SHP77 (cell line): ENCODE results near the gene DUXB.

Experiments
- DNase-seq, 2 experiments: peaks; one replicate each; lab custom pipeline; 2025; lab: John Stamatoyannopoulos, UW

Gene DUXB

DNA sequence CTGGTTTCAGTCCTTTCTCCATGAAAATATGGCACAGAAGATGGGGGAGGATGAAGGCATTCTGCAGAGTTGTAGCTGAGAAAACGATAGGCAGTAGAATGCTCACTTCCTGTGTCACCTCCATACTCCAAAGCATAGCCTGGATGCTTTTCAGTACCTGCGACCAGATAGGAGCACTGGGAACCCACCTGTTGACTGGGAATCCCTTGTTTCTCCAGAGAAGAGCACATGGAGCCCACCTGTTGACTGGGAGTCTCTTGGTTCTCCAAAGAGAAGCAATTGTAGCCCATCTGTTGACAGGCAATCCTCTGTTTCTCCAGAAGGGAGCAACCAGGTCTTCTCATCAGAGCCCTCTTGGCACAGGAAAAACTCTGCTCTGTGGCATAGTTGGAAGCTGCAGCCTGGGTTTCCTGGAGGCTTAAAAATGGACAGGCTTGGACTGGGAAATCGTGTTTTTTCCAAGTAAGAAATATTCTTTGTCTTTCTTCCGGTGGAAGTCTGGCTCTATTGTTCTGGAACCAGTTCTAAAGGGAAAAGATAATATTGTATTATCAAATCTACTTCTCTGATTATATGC, 40.4 kb downstream of the DUXB start:
- DNase-seq, result no peak

GRCh38 chr16:75660321-75660720, 40.9 kb downstream of the DUXB start:
- no peak for DNase-seq

- no peak for DNase-seq
These were observed 43.1 kb downstream of the DUXB start for GRCh38 chr16:75658175-75658574.

DNA sequence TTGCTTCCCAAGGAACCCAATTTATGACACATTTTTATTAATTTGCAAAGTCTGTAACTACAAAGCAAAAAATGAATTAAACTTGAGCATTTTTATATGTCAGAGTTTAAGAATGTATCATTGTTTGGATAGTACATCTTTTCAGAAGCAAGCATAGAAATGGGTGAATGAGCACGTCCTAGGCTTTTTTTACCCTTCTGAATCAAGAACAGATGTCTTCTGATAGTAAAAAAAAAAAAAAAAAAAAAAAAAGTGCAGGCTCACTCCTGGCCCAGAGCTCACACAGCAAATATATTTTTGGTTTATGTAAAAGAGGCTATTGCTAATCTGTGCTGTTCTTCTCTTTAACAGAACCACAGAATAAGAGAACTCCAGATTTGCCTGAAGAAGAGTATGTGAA, 47.3 kb downstream of the DUXB start:
- DNase-seq, result no peak

DNA sequence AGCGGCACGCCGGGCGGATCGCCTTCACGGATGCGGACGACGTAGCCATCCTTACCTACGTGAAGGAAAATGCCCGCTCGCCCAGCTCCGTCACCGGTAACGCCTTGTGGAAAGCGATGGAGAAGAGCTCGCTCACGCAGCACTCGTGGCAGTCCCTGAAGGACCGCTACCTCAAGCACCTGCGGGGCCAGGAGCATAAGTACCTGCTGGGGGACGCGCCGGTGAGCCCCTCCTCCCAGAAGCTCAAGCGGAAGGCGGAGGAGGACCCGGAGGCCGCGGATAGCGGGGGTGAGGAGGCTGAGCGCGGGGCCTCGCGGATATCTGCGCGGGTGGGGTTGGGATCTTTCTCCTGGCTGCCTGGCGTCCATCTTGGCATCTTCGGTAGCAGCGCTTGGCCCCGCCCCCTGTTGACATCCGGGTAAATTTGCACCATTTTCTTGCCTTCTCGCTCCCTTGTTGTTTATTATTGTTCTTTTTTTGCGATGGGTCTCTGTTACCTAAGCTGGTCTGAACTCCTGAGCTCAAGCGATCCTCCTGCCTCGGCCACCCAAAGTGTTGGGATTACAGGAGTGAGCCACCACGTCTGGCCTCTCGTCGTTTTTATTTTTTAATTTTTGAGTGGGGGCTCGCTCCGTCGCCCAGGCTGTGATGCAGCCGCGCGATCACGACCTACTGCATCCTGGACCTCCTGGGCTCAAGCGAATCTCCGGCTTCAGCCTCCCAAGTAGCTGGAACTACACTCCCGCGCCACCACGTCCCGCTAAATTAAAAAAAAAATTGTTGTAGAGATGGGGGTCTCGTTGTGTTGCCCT, 52.8 kb downstream of the DUXB start:
- peak; percentile 64 to 73 for DNase-seq

GRCh38 chr16:75647492-75648264, 53.6 kb downstream of the DUXB start, which contains the start of the genes KARS1 and TERF2IP:
Gene KARS1 (minus strand): TSS chr16:75647665. CDS start chr16:75647639, 26 bp downstream.
Gene TERF2IP (plus strand): TSS chr16:75647773. CDS start chr16:75647883, 110 bp downstream.
- peak; percentile 91 to 95 for DNase-seq

GRCh38 chr16:75647112-75647491, 54.2 kb downstream of the DUXB start:
- DNase-seq, result no peak

DNA sequence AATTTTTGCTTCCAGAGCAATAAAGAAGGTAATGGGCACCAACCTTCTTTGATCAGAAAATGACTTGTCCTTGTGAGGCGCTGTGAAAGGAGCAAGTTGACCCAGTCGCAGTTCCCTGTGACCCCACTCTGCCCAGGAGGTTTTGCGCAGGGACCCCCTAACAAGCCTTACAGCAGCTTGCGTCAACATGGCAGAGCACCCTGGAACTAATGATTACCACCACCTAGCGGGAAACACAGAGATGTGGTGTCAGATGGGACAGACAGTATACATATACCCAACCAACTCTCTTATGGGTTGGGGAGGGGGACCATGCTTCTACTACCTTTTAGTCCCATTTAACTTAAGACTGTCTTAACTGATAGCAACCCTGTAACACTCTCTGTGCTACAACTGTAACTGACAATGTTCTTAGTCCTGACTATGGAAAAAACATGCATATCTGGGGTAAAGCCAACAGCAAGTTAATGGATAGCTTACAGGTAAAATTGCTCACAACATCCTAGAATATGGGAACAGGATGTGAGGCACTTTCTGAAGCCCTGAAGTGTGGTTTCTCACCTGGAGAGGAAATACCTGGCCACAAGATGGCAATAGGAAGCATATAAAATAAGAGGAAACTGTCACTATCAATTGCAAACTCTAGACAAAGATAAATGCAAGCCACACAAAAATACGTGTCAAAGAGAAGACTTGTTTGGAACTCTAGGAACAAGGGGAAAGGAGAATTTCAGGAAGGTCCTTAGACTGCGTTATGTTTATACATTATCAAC, 56.8 kb downstream of the DUXB start:
- DNase-seq, result no peak
